Lower leg skin (tissue), 3 donors: ENCODE measurements around the gene OR10H1.

ENCODE experiments used
- POLR2A ChIP-seq, 2 donors: fragments of 450-650 bp; IDR thresholded peaks; one replicate each; pipeline ENCODE4 v1.6.1; 2016 to 2017; ENCODE audit warnings: antibody characterized with exemption in 2 of 2, mild to moderate bottlenecking in 1 of 2, moderate library complexity in 1 of 2
- TF ChIP-seq, protein P1 (sequence below), 3 donors: fragments of 450-650 bp; IDR thresholded peaks; one replicate each; pipeline ENCODE4 v1.5.1; 2016; ENCODE audit warnings: antibody characterized with exemption in 3 of 3, mild to moderate bottlenecking in 3 of 3, moderate library complexity in 2 of 3

DNA sequence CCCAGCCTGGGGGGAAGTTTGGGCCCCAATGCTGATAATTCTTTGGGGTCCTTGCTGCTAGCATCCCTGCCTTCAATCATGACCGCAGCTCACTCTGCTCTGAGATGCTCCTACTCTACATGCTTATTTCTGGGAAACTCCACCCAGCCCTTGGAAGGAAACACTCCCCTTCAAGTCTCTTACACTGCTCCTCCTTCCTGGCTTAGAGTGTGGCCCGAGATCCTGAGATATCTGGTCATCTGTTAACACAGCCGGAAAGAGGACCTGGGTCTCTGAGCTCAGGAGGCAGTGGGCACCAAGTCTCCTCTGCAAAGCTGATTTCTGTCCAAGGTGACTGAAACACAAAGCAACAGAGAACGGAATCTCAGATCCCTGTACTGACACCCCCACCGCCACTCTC, 49.4 kb upstream of the OR10H1 start:
- TF ChIP-seq, protein P1, sequence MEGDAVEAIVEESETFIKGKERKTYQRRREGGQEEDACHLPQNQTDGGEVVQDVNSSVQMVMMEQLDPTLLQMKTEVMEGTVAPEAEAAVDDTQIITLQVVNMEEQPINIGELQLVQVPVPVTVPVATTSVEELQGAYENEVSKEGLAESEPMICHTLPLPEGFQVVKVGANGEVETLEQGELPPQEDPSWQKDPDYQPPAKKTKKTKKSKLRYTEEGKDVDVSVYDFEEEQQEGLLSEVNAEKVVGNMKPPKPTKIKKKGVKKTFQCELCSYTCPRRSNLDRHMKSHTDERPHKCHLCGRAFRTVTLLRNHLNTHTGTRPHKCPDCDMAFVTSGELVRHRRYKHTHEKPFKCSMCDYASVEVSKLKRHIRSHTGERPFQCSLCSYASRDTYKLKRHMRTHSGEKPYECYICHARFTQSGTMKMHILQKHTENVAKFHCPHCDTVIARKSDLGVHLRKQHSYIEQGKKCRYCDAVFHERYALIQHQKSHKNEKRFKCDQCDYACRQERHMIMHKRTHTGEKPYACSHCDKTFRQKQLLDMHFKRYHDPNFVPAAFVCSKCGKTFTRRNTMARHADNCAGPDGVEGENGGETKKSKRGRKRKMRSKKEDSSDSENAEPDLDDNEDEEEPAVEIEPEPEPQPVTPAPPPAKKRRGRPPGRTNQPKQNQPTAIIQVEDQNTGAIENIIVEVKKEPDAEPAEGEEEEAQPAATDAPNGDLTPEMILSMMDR (IDR thresholded peaks at IDR 0.05): no peak
- TF ChIP-seq POLR2A (IDR thresholded peaks at IDR 0.05): no peak
